ENCODE measurements around the gene COG5.

COG5 gene

GRCh38 chr7:107398161-107398560, 165.6 kb downstream of the COG5 start (continued):
- no peak for TF ChIP-seq KLF7 (tag by site-specific recombination; IDR thresholded peaks at IDR 0.05; ENCODE audit: borderline replicate concordance)
- TF ChIP-seq, protein P1, sequence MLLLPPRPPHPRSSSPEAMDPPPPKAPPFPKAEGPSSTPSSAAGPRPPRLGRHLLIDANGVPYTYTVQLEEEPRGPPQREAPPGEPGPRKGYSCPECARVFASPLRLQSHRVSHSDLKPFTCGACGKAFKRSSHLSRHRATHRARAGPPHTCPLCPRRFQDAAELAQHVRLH (tag by site-specific recombination; IDR thresholded peaks at IDR 0.05): no peak
- TF ChIP-seq, protein P2, sequence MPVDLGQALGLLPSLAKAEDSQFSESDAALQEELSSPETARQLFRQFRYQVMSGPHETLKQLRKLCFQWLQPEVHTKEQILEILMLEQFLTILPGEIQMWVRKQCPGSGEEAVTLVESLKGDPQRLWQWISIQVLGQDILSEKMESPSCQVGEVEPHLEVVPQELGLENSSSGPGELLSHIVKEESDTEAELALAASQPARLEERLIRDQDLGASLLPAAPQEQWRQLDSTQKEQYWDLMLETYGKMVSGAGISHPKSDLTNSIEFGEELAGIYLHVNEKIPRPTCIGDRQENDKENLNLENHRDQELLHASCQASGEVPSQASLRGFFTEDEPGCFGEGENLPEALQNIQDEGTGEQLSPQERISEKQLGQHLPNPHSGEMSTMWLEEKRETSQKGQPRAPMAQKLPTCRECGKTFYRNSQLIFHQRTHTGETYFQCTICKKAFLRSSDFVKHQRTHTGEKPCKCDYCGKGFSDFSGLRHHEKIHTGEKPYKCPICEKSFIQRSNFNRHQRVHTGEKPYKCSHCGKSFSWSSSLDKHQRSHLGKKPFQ (tag by site-specific recombination; IDR thresholded peaks at IDR 0.05): no peak

- Histone ChIP-seq H3K4me3 (ENCODE audit: low read depth, low read length) (no peak overlapping the region), H3K9me3 (ENCODE audit: control insufficient read depth, insufficient read depth, low read depth, low read length) (no peaks in the 10 kb centered on the region), H3K4me1 (ENCODE audit: control insufficient read depth, insufficient read depth, low read length) (no peaks in the 10 kb centered on the region), H3K36me3 (ENCODE audit: control insufficient read depth in 2 of 2, insufficient read depth in 1 of 2, low read length in 2 of 2) (no peaks in the 10 kb centered on the region), H3K27ac (ENCODE audit: extremely low read depth, low read depth, low read length) (no peak overlapping the region)
- POLR2A ChIA-PET: no interaction called here
- CTCF ChIA-PET: interaction anchor here (1.3 kb wide), 1 partner anchor 13 kb away, joined by 5 read pairs; no protein-coding TSS in a partner anchor
- TF ChIP-seq SALL2 (tag by site-specific recombination; IDR thresholded peaks at IDR 0.05; ENCODE audit: borderline replicate concordance) (no peak), ZNF585B (tag by site-specific recombination; IDR thresholded peaks at IDR 0.05) (peak; percentile 38; the same call in 1 of the 2 replicates)
- TF ChIP-seq, protein P3, sequence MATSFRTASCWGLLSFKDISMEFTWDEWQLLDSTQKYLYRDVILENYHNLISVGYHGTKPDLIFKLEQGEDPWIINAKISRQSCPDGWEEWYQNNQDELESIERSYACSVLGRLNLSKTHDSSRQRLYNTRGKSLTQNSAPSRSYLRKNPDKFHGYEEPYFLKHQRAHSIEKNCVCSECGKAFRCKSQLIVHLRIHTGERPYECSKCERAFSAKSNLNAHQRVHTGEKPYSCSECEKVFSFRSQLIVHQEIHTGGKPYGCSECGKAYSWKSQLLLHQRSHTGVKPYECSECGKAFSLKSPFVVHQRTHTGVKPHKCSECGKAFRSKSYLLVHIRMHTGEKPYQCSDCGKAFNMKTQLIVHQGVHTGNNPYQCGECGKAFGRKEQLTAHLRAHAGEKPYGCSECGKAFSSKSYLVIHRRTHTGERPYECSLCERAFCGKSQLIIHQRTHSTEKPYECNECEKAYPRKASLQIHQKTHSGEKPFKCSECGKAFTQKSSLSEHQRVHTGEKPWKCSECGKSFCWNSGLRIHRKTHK (tag by site-specific recombination; IDR thresholded peaks at IDR 0.05): no peak
These were observed 166.7 kb downstream of the COG5 start for GRCh38 chr7:107396990-107397389.

- no peaks in the 10 kb centered on the region for H3K9me3 ChIP-seq (ENCODE audit: control insufficient read depth, insufficient read depth, low read depth, low read length)
- no peaks in the 10 kb centered on the region for H3K4me1 ChIP-seq (ENCODE audit: control insufficient read depth, insufficient read depth, low read length)
- H3K4me3 ChIP-seq (ENCODE audit: low read depth, low read length): no peak overlapping the region
- CTCF ChIA-PET: interaction anchor here (1.3 kb wide), 1 partner anchor 12 kb away, joined by 5 read pairs; no protein-coding TSS in a partner anchor
- POLR2A ChIA-PET: no interaction called here
- no peak overlapping the region for H3K27ac ChIP-seq (ENCODE audit: extremely low read depth, low read depth, low read length)
- TF ChIP-seq ZNF530 (tag by site-specific recombination; IDR thresholded peaks at IDR 0.05; ENCODE audit: low read depth) (no peak), ZFP69B (tag by site-specific recombination; IDR thresholded peaks at IDR 0.05) (no peak), SALL2 (tag by site-specific recombination; IDR thresholded peaks at IDR 0.05; ENCODE audit: borderline replicate concordance) (no peak), ZBTB44 (tag by site-specific recombination; IDR thresholded peaks at IDR 0.05) (no peak), ZNF140 (tag by site-specific recombination; IDR thresholded peaks at IDR 0.05) (no peak), YY1 (tag by site-specific recombination; IDR thresholded peaks at IDR 0.05) (no peak), SCRT2 (tag by site-specific recombination; IDR thresholded peaks at IDR 0.05) (no peak), ZNF560 (tag by site-specific recombination; IDR thresholded peaks at IDR 0.05; ENCODE audit: borderline replicate concordance) (no peak), ZNF292 (tag by site-specific recombination; IDR thresholded peaks at IDR 0.05; ENCODE audit: borderline replicate concordance, low read depth) (no peak), ZNF837 (tag by site-specific recombination; IDR thresholded peaks at IDR 0.05) (no peak), ZNF211 (tag by site-specific recombination; IDR thresholded peaks at IDR 0.05; ENCODE audit: low read depth) (no peak), ZNF585B (tag by site-specific recombination; IDR thresholded peaks at IDR 0.05) (no peak)
- TF ChIP-seq, protein P4, sequence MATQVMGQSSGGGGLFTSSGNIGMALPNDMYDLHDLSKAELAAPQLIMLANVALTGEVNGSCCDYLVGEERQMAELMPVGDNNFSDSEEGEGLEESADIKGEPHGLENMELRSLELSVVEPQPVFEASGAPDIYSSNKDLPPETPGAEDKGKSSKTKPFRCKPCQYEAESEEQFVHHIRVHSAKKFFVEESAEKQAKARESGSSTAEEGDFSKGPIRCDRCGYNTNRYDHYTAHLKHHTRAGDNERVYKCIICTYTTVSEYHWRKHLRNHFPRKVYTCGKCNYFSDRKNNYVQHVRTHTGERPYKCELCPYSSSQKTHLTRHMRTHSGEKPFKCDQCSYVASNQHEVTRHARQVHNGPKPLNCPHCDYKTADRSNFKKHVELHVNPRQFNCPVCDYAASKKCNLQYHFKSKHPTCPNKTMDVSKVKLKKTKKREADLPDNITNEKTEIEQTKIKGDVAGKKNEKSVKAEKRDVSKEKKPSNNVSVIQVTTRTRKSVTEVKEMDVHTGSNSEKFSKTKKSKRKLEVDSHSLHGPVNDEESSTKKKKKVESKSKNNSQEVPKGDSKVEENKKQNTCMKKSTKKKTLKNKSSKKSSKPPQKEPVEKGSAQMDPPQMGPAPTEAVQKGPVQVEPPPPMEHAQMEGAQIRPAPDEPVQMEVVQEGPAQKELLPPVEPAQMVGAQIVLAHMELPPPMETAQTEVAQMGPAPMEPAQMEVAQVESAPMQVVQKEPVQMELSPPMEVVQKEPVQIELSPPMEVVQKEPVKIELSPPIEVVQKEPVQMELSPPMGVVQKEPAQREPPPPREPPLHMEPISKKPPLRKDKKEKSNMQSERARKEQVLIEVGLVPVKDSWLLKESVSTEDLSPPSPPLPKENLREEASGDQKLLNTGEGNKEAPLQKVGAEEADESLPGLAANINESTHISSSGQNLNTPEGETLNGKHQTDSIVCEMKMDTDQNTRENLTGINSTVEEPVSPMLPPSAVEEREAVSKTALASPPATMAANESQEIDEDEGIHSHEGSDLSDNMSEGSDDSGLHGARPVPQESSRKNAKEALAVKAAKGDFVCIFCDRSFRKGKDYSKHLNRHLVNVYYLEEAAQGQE (tag by site-specific recombination; IDR thresholded peaks at IDR 0.05): no peak
- no peaks in the 10 kb centered on the region for H3K36me3 ChIP-seq (ENCODE audit: control insufficient read depth in 2 of 2, insufficient read depth in 1 of 2, low read length in 2 of 2)
These were observed 167.6 kb downstream of the COG5 start for GRCh38 chr7:107396081-107396480.

Measured in HEK293 (cell line).